ENCODE results near the gene AMMECR1.

Gene AMMECR1

DNA sequence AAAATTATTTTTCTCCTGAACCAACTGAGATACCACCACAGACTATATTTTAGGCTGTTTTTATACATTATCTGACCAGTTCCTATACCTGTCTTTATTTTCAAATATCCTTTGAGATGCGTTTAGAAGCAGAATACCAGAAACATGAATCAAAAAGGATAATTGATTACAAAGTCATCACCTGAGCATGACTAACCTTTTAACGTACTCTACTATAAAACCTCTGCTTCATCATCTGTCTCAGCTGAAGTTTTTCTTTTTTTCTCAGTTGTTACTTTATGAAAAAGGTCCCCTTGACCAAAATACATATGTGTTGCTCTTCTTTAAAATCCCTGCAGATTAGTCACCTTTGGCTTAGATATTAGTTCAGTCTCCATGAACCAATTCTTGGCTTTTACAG is 109.8 kb downstream of the AMMECR1 start:
- TF ChIP-seq, protein P1, sequence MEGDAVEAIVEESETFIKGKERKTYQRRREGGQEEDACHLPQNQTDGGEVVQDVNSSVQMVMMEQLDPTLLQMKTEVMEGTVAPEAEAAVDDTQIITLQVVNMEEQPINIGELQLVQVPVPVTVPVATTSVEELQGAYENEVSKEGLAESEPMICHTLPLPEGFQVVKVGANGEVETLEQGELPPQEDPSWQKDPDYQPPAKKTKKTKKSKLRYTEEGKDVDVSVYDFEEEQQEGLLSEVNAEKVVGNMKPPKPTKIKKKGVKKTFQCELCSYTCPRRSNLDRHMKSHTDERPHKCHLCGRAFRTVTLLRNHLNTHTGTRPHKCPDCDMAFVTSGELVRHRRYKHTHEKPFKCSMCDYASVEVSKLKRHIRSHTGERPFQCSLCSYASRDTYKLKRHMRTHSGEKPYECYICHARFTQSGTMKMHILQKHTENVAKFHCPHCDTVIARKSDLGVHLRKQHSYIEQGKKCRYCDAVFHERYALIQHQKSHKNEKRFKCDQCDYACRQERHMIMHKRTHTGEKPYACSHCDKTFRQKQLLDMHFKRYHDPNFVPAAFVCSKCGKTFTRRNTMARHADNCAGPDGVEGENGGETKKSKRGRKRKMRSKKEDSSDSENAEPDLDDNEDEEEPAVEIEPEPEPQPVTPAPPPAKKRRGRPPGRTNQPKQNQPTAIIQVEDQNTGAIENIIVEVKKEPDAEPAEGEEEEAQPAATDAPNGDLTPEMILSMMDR (IDR thresholded peaks at IDR 0.05; ENCODE audit: low read depth, low read length, missing control alignments): no peak
- no peak for DNase-seq (ENCODE audit: extremely low read depth, low read depth)

DNA sequence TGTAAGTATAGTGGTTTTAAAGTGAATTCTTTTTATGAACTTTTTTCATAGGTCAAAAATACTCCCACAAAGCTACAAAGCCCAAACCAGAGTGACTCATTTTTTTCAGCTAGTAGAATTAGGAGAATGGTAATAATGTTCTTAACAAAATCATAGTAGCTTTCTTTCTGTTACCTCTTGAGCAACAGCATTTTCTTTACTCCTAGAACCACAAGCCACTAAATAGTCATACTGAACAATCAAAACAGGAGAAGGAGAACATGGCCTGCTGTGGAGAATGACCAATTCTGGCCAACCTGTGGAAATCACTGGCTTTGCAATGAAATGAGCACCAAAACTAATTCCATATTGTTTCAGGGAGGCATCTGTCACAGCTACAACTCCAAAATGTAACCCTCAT is 112.9 kb downstream of the AMMECR1 start:
- no peak overlapping the region for H3K4me3 ChIP-seq (replicated peaks; ENCODE audit: low read depth, low read length)
- TF ChIP-seq, protein P1 (IDR thresholded peaks at IDR 0.05; ENCODE audit: low read depth, low read length, missing control alignments): no peak
- no peak for DNase-seq (ENCODE audit: extremely low read depth, low read depth)

More for the DNA sequence above, 109.8 kb downstream of the AMMECR1 start:
- no peak overlapping the region for H3K4me3 ChIP-seq (replicated peaks; ENCODE audit: low read depth, low read length)

DNA sequence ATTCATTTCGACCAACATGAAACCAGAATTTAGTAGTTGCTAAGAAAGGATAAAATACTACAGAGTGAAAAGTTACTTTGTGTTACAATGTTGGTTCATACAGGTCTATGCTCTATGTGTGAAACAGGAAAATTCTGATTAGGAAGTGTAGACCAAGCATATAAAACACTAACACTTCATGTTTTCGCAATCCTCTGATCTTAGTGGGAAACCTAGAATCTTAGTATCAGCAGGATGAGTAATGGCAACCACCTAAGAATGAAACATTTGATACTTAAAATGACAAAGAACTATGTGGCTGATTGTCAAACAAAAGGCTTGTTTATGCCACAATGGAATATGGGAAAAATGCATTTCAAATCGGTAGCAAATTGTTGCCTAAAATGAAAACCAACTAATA is 116.1 kb downstream of the AMMECR1 start:
- DNase-seq (ENCODE audit: extremely low read depth, low read depth): no peak
- TF ChIP-seq, protein P1 (IDR thresholded peaks at IDR 0.05; ENCODE audit: low read depth, low read length, missing control alignments): no peak
- no peak overlapping the region for H3K4me3 ChIP-seq (replicated peaks; ENCODE audit: low read depth, low read length)

DNA sequence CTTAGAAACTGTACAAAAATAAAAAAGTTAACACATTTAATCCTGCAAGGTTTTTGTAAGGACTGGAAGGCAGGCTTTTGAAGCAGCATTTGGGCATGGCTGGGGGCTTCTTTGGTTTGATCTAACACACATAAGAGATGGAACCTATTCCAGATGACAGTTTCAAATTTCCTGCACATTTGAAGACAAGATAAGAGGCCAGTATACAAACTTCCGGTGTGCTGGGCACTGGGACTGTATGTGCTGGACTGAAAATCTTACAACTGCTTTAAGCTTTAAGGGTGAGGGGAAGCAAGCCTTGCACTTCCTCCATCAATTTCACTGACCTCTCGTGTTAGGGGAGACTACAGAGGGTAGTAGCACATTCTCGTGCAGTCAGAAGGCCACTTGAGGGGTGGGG is 122.9 kb downstream of the AMMECR1 start:
- TF ChIP-seq, protein P1 (IDR thresholded peaks at IDR 0.05; ENCODE audit: low read depth, low read length, missing control alignments): no peak
- no peak for DNase-seq (ENCODE audit: extremely low read depth, low read depth)

DNA sequence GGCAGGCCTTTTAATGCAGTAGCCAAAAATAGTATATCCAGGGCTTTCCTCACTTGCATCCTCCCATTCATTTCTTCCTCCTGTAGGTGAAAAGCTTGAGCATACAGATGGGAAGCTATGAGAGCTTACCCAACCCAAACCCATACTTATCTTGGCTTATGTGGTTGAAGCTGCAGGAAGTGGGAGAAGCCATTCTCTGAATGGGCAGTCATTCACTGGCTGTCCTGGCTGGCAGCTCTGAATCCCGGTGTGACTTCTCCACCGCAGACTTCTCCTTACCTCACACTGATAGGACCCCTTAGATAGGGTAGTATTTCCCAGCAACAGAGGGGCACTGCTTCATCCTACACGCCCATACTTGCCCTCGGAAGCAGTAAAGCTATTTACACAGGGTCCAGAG is 125.4 kb downstream of the AMMECR1 start:
- no peak overlapping the region for H3K4me3 ChIP-seq (replicated peaks; ENCODE audit: low read depth, low read length)
- TF ChIP-seq, protein P1 (IDR thresholded peaks at IDR 0.05; ENCODE audit: low read depth, low read length, missing control alignments): no peak
- no peak for DNase-seq (ENCODE audit: extremely low read depth, low read depth)

More for the DNA sequence above, 122.9 kb downstream of the AMMECR1 start:
- no peak overlapping the region for H3K4me3 ChIP-seq (replicated peaks; ENCODE audit: low read depth, low read length)

DNA sequence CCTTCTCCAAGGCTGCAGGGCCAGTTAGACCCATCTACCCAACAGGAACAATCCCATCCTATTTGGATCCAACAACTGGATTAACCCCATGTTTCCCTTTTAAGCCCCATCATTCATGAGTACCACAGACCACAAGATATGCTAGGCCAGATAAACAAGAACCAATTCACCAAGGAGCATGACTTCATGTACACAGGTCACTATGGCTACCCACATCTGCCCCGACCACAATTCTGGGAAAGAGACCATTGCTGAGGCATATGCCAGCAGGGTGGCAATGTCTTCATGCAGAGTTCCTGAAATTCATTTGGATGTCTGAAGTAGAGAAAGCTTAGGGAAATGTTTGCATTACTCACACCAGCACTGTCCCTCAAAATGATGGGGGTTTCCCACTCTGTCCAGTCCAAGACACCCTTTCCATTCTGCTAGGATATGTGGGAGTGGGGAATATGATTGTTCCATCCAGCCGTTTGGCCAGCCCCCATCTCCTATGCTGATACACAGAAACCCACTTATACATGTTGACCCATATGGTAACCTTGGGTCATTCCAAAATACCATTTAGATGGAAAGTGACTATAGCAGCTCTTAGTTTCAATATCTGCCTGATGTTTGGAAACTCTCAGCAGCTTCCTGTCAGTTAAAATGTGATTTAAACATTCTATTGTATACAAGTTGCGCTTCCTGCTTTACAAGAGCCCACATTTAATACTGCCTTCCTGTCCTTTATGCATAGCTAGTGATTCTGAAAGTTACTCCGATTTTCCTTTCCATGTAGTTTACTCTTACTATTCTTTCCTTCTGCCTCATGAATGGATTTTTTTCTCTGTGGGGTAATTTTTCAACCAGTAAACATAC is 129.0 kb downstream of the AMMECR1 start:
- TF ChIP-seq, protein P1 (IDR thresholded peaks at IDR 0.05; ENCODE audit: low read depth, low read length, missing control alignments): no peak
- DNase-seq (ENCODE audit: extremely low read depth, low read depth): no peak
- H3K4me3 ChIP-seq (replicated peaks; ENCODE audit: low read depth, low read length): no peak overlapping the region
